Measurements from ENCODE around the gene AHI1. TPM values are rescaled to one million over a fixed set of nuclear protein-coding genes. Genes with fewer than 3 reads are reported as not detected.

AHI1 gene
- total and polyA plus RNA-seq, 12 donors, result 4.1 to 19.8 (median 11.9) TPM

GRCh38 chr6:135503703-135504475 is 6.3 kb upstream of the AHI1 start:
- intact Hi-C loops (cut with DNase I), result loop anchor here in 6 of 10 donors (2.0 to 10.0 kb wide), 4 partner anchors 721 to 813 kb away; no protein-coding TSS in a partner anchor
- Histone ChIP-seq H3K4me1 (peaks cover 0 to 8% (median under 1%) of the 10 kb centered on the region in 9 donors), H3K36me3 (no peaks in the 10 kb centered on the region), H3K4me3 (no peak overlapping the region), H3K9me3 (no peaks in the 10 kb centered on the region), H3K27me3 (no peaks in the 10 kb centered on the region), H3K27ac (no peak overlapping the region)
- ATAC-seq (no peak), DNase-seq (no peak)
- no peak for TF ChIP-seq CTCF (IDR thresholded peaks at IDR 0.05)
- WGBS, 2 donors, result 81 to 88% methylated on average over 6 of the region's 6 CpGs

GRCh38 chr6:135499441-135500340 is 2.2 kb upstream of the AHI1 start:
- 81 to 89% methylated on average over 5 of the region's 5 CpGs for WGBS, 2 donors
- intact Hi-C loops (cut with DNase I), result loop anchor here in 5 of 10 donors (5.0 to 10.0 kb wide), 5 partner anchors 725 to 818 kb away; partner anchors contain the start of gene BCLAF1 (in 1 of the 5)

GRCh38 chr6:135498185-135498841 is 773 bp upstream of the AHI1 start:
- Histone ChIP-seq H3K36me3 (peaks cover 0 to 6% (median 0%) of the 10 kb centered on the region in 9 donors), H3K27ac (peak overlapping the region; percentile 83 to 98 (median 92)), H3K4me1 (peaks cover 0 to 24% (median 15%) of the 10 kb centered on the region in 9 donors), H3K27me3 (no peaks in the 10 kb centered on the region), H3K9me3 (no peaks in the 10 kb centered on the region), H3K4me3 (peak overlapping the region; percentile 60 to 98 (median 80))
- intact Hi-C loops (cut with DNase I), result loop anchor here in 2 of 10 donors (5.0 to 10.0 kb wide), 2 partner anchors 789 to 796 kb away; partner anchors contain the start of gene BCLAF1 (in 1 of the 2)
- TF ChIP-seq CTCF (IDR thresholded peaks at IDR 0.05), result no peak
- peak; percentile 72 to 87 (median 78) for ATAC-seq
- 1 to 4% methylated on average over 16 of the region's 16 CpGs for WGBS, 2 donors
- peak; percentile 20 to 72 for DNase-seq

More at GRCh38 chr6:135499441-135500340, 2.2 kb upstream of the AHI1 start:
- no peak overlapping the region for H3K27ac ChIP-seq
- peaks cover 0 to 24% (median 15%) of the 10 kb centered on the region in 9 donors for H3K4me1 ChIP-seq
- H3K27me3 ChIP-seq, result no peaks in the 10 kb centered on the region
- TF ChIP-seq CTCF (IDR thresholded peaks at IDR 0.05), result no peak
- H3K36me3 ChIP-seq, result no peaks in the 10 kb centered on the region
- DNase-seq (no peak), ATAC-seq (no peak)
- no peaks in the 10 kb centered on the region for H3K9me3 ChIP-seq
- no peak overlapping the region for H3K4me3 ChIP-seq
